ENCODE data around the gene DGCR2.
"Not testable (repeated sequence)": the region's sequence is repeated elsewhere in the genome, so short reads cannot be mapped to it uniquely, and the experiment has no call there.

Gene DGCR2

DNA sequence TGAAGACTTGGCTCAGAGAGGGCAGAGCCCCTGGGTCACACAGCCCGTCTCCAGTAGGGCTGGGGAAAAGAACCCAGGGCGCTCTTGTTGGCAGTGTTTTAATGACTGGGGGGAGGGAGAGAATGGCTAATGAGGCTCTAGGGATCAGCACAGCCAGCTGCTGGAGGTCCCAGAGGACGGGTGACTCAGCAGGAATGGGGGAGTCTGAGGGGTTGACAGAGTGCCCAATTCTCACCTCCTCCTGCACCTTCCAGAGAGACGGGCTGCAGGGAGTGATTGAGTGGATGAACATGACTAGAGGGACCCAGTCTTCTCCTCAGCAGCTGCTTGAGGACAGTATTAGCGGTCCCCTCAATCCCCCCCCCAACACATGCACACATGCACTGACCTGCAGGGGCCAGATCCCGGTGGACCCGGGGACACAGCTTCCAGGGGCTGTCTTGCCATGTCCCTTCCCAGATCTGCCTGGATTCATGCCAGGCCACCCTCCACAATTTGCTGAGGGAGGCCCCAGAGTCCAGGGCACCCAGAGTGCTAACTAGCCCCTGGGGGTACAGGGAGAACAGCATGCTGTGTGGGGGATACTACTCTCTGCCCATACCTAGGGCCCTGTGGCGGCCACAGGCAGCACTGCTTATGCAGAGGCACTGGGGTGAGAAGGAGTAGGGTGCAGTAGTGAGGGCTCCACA is 94.7 kb downstream of the DGCR2 start:
- not testable (repeated sequence) for H3K27ac Mint-ChIP-seq; H3K36me3 Mint-ChIP-seq (ENCODE audit: low read depth); H3K9me3 Mint-ChIP-seq; H3K4me3 Mint-ChIP-seq; H3K4me1 Mint-ChIP-seq
- peaks cover 41% of the 10 kb centered on the region for H3K27me3 Mint-ChIP-seq (ENCODE audit: low read depth)

DNA sequence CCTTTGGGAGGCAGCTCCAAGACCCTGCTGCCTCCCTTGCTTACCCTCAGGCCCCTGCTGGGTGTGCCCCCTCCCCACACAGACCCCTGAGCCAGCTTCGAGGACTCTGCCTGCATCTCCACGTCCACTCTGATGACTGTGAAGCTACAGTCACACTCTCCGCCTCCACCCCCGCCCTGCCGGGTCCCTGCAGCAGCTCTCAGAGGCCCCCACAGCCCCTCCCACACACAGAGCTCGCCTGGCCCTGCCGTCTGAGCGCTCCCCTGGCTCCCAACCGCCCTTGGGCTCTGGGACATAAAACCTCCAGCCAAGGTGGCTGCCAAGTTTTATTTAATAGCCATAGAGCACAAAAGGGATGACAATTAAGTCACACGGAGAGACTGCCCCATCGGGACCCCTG is 96.1 kb downstream of the DGCR2 start:
- H3K4me3 Mint-ChIP-seq; H3K4me1 Mint-ChIP-seq; H3K36me3 Mint-ChIP-seq (ENCODE audit: low read depth); H3K9me3 Mint-ChIP-seq; H3K27ac Mint-ChIP-seq: not testable (repeated sequence)
- peaks cover 33% of the 10 kb centered on the region for H3K27me3 Mint-ChIP-seq (ENCODE audit: low read depth)

DNA sequence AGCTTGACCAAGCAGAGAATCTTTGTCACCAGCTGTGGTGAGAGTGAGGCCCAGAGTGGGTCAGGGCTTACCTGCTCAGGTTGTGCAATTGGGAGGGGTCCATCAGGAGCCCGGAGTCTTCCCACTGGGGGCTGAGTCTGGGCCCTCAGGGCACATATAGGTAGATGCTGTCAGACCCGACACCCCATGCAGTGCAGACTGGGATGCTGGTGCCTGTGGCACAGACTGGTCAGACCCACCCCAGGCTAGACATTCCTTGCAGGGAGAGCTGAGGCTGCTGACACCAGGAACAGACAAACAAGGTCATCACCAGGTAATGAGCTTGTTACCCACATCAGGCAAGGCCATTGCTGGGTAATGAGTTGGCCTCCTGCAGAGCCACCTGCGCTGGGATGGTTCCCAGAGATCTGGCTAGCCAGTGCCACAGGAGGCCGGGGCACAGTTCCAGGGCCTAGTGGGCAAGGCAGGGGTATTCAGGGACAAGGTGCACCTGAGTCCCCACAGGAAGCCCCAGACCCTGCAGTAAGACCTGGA is 97.2 kb downstream of the DGCR2 start:
- not testable (repeated sequence) for H3K9me3 Mint-ChIP-seq; H3K4me1 Mint-ChIP-seq; H3K36me3 Mint-ChIP-seq (ENCODE audit: low read depth); H3K27ac Mint-ChIP-seq; H3K4me3 Mint-ChIP-seq
- H3K27me3 Mint-ChIP-seq (ENCODE audit: low read depth): peaks cover 29% of the 10 kb centered on the region

DNA sequence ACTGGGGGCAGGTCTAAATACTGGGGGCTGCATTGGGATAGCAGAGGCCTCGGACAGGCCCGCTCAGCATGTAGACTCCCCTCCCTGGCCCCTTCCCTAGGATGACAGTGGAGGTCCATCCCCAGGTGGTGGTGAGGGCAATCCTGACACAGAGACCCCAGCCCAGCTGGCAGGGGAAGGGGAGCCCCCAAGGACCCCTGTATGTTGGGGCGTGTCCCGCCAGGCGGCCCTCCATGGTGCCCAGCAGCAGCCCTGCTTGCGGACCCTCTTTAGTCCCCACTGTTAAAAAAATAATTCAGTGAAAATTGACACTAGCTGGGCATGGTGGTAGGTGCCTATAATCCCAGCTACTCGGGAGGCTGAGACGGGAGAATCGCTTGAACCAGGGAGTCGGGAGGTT is 98.3 kb downstream of the DGCR2 start:
- not testable (repeated sequence) for H3K27ac Mint-ChIP-seq; H3K9me3 Mint-ChIP-seq; H3K36me3 Mint-ChIP-seq (ENCODE audit: low read depth); H3K4me3 Mint-ChIP-seq; H3K4me1 Mint-ChIP-seq
- H3K27me3 Mint-ChIP-seq (ENCODE audit: low read depth): peaks cover 36% of the 10 kb centered on the region

DNA sequence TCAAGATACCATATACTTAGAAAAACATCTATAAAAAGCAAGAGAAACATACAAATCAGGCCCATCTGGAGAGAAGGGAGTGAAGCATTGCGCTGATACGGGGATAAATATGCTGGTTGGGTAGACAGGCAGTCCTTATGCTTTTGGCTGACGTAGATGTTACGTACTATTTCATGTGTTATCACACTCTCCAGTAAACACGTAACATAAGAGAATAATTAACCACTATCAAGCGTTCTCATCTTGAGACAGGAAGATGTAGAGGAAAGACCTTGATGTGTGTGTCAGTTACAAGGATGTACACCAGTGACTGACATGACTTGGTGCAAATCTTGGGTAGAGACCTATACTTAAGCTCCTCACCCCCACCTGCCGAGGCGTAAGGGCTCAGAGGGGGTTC is 99.5 kb downstream of the DGCR2 start:
- Mint-ChIP-seq H3K36me3 (ENCODE audit: low read depth) (no peaks in the 10 kb centered on the region), H3K4me1 (peaks cover 5% of the 10 kb centered on the region), H3K27me3 (ENCODE audit: low read depth) (peaks cover 29% of the 10 kb centered on the region), H3K9me3 (no peaks in the 10 kb centered on the region), H3K27ac (no peak overlapping the region), H3K4me3 (no peak overlapping the region)
- TF ChIP-seq, protein P1, sequence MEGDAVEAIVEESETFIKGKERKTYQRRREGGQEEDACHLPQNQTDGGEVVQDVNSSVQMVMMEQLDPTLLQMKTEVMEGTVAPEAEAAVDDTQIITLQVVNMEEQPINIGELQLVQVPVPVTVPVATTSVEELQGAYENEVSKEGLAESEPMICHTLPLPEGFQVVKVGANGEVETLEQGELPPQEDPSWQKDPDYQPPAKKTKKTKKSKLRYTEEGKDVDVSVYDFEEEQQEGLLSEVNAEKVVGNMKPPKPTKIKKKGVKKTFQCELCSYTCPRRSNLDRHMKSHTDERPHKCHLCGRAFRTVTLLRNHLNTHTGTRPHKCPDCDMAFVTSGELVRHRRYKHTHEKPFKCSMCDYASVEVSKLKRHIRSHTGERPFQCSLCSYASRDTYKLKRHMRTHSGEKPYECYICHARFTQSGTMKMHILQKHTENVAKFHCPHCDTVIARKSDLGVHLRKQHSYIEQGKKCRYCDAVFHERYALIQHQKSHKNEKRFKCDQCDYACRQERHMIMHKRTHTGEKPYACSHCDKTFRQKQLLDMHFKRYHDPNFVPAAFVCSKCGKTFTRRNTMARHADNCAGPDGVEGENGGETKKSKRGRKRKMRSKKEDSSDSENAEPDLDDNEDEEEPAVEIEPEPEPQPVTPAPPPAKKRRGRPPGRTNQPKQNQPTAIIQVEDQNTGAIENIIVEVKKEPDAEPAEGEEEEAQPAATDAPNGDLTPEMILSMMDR (IDR thresholded peaks at IDR 0.05; ENCODE audit: unreplicated experiment in 3 of 3): no peak

DNA sequence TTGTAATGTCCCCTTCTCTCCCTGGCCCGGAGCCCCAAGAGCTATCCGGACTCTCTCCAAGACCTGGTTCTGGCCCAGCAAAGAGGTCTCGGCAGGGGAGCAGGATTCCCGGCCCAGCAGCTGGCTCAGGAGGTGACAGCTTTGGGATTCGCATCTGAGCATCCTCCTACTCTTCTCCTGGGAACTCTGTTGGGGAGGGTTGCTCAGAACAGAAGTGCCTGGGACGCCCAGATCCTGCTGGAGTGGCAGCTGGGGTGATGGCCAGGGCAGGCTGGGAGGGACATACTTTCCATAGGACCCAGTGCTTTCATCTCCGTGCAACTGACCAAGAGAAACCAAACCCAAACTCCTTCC is 102.6 kb downstream of the DGCR2 start:
- Mint-ChIP-seq H3K27me3 (ENCODE audit: low read depth) (peaks cover 19% of the 10 kb centered on the region), H3K4me1 (no peaks in the 10 kb centered on the region), H3K4me3 (no peak overlapping the region), H3K27ac (no peak overlapping the region), H3K9me3 (no peaks in the 10 kb centered on the region), H3K36me3 (ENCODE audit: low read depth) (no peaks in the 10 kb centered on the region)
- TF ChIP-seq, protein P1 (IDR thresholded peaks at IDR 0.05; ENCODE audit: unreplicated experiment in 3 of 3): no peak

DNA sequence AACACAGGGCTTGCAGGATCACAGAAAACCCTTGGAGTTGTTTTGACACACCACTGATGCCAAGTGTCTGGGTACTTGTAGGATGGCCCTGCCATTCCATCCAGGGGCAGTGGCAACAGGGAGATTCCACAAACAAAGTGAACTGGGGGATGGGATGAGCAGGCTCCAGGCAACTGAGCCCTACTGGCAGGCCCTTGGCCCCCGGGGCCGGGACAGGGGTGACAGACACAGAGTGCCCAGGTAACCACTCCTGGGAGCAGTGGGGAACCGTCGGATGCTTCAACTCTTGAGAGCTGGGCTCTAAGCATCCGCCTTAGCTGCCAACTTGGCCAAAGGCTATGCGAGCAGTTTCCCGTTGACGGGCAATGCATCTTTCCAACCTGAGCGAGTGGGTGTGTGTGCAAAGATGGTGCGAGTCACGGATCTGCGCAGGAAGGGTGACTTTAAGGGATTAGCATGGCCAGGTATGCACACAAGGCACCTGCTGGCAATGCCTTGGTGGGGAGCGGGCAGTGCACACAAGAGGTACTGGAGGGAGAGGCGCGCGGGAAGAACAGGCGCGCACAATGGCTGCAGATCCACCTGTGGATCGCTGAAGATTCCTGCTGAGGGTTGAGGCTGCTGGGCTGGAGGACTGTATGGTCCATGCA is 103.1 kb downstream of the DGCR2 start:
- H3K9me3 Mint-ChIP-seq: no peaks in the 10 kb centered on the region
- peaks cover 19% of the 10 kb centered on the region for H3K27me3 Mint-ChIP-seq (ENCODE audit: low read depth)
- no peaks in the 10 kb centered on the region for H3K4me1 Mint-ChIP-seq
- no peak overlapping the region for H3K4me3 Mint-ChIP-seq
- TF ChIP-seq, protein P1 (IDR thresholded peaks at IDR 0.05; ENCODE audit: unreplicated experiment in 3 of 3): no peak
- no peak overlapping the region for H3K27ac Mint-ChIP-seq
- H3K36me3 Mint-ChIP-seq (ENCODE audit: low read depth): no peaks in the 10 kb centered on the region

DNA sequence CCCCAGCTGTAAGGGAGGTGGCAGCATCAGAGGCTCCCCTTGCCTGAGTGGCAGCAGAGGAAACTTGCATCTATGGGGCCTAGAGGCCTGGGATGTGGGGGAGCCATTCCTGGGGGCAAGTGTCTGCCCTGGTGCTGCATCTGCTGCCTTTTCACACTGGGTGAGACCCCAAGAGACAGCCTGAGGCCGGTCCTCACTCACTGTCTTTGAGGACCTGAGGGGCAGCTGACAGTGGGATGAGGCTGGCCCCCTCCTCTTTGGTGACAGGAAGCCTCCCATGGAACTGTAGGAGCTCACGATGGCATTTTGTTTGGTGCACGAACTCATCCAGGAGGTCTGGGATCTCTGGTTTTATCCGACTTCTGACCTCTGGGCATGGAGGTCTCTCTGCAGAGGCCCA is 104.0 kb downstream of the DGCR2 start:
- H3K4me1 Mint-ChIP-seq: no peaks in the 10 kb centered on the region
- no peaks in the 10 kb centered on the region for H3K36me3 Mint-ChIP-seq (ENCODE audit: low read depth)
- H3K4me3 Mint-ChIP-seq: no peak overlapping the region
- H3K27me3 Mint-ChIP-seq (ENCODE audit: low read depth): peaks cover 19% of the 10 kb centered on the region
- no peaks in the 10 kb centered on the region for H3K9me3 Mint-ChIP-seq
- TF ChIP-seq, protein P1 (IDR thresholded peaks at IDR 0.05; ENCODE audit: unreplicated experiment in 3 of 3): no peak
- no peak overlapping the region for H3K27ac Mint-ChIP-seq
